Upper lobe of left lung (tissue), 6 donors: ENCODE results near the gene DPEP2. TPM values are rescaled to one million over a fixed set of nuclear protein-coding genes. Genes with fewer than 3 reads are reported as not detected.
A peak's percentile ranks its signal among the peaks of the same experiment; 100 is the strongest.

Experiments
- ATAC-seq, 2 donors: fragments of 200-7000 bp; cut with Tn5 transposase; one replicate each; pipeline ENCODE4 v1.9.1; 2022; ENCODE audit warnings: mild to moderate bottlenecking in 2 of 2, moderate library complexity in 2 of 2; ENCODE audit not compliant: low FRiP score in 2 of 2
- DNase-seq, 2 donors: peaks; one replicate each; pipeline ENCODE4 v3.0.0-alpha.2; 2019 to 2020
- H3K27ac ChIP-seq, 4 donors: fragments of 200-600 bp; sonication (generic); one replicate each; pipeline ENCODE4 v1.5.1; 2016 to 2019
- H3K27me3 ChIP-seq, 4 donors: fragments of 200-600 bp; sonication (generic); one replicate each; pipeline ENCODE4 v1.5.1; 2017 to 2019
- H3K36me3 ChIP-seq, 4 donors: fragments of 200-600 bp; sonication (generic); one replicate each; pipeline ENCODE4 v1.5.1; 2016 to 2019
- H3K4me1 ChIP-seq, 4 donors: fragments of 200-600 bp; sonication (generic); one replicate each; pipeline ENCODE4 v1.5.1; 2018 to 2019
- H3K4me3 ChIP-seq, 4 donors: fragments of 200-600 bp; sonication (generic); one replicate each; pipeline ENCODE4 v1.5.1; 2017 to 2019; ENCODE audit warnings: mild to moderate bottlenecking in 2 of 4, moderate library complexity in 1 of 4
- H3K9me3 ChIP-seq, 4 donors: fragments of 200-600 bp; sonication (generic); one replicate each; pipeline ENCODE4 v1.5.1; 2018 to 2019
- EP300 ChIP-seq, 4 donors: sonication (generic); formaldehyde crosslinking; IDR thresholded peaks; one replicate each; pipeline ENCODE4 v1.5.1; 2017; ENCODE audit warnings: antibody characterized with exemption in 4 of 4, control low read depth in 2 of 4
- POLR2A ChIP-seq, 4 donors: fragments of 450-650 bp; IDR thresholded peaks; one replicate each; pipeline ENCODE4 v1.5.1; 2016 to 2017; ENCODE audit warnings: antibody characterized with exemption in 4 of 4, mild to moderate bottlenecking in 2 of 4
- POLR2AphosphoS5 ChIP-seq, 2 donors: sonication (generic); formaldehyde crosslinking; IDR thresholded peaks; one replicate each; pipeline ENCODE4 v1.5.1; 2017; ENCODE audit warnings: antibody characterized with exemption in 2 of 2
- WGBS, 2 donors: methylation state at CpG; one replicate each; pipeline ENCODE4 v1.1.5; 2017 to 2018; 5-methylcytosine and 5-hydroxymethylcytosine counted together
- total RNA-seq, 6 donors: library from RNA; depleted of rRNA in 4 of 6; stranded (reverse); fragments of >200 nt in 4 of 6; gene quantifications; one replicate each; pipeline versions ENCODE4 v1.1.0 to v1.2.1, GENCODE V29; 2016 to 2021
- TF ChIP-seq, protein P1 (sequence below), 6 experiments: fragments of 450-650 bp in 4 of 6; fragments of 200-600 bp in 2 of 6; sonication (generic) in 2 of 6; IDR thresholded peaks; one replicate each; pipeline ENCODE4 v1.5.1; 2016 to 2019; ENCODE audit warnings: antibody characterized with exemption in 6 of 6
- donor health status: DM: no; HTN: no; CAD: no; lungs with moderate emphysema.
- donor health status: DM: no; HTN: yes; CAD: no; lungs with severe emphysema.

DPEP2 gene
- total RNA-seq, 6 donors from 2014 or later: 7.1 to 56.6 (median 23.0) TPM

GRCh38 chr16:67969254-67970039 is 29.8 kb downstream of the DPEP2 start:
- TF ChIP-seq POLR2A (IDR thresholded peaks at IDR 0.05): no peak
- no peak for TF ChIP-seq POLR2AphosphoS5 (IDR thresholded peaks at IDR 0.05)
- TF ChIP-seq, protein P1, sequence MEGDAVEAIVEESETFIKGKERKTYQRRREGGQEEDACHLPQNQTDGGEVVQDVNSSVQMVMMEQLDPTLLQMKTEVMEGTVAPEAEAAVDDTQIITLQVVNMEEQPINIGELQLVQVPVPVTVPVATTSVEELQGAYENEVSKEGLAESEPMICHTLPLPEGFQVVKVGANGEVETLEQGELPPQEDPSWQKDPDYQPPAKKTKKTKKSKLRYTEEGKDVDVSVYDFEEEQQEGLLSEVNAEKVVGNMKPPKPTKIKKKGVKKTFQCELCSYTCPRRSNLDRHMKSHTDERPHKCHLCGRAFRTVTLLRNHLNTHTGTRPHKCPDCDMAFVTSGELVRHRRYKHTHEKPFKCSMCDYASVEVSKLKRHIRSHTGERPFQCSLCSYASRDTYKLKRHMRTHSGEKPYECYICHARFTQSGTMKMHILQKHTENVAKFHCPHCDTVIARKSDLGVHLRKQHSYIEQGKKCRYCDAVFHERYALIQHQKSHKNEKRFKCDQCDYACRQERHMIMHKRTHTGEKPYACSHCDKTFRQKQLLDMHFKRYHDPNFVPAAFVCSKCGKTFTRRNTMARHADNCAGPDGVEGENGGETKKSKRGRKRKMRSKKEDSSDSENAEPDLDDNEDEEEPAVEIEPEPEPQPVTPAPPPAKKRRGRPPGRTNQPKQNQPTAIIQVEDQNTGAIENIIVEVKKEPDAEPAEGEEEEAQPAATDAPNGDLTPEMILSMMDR (IDR thresholded peaks at IDR 0.05): no peak
- TF ChIP-seq EP300 (IDR thresholded peaks at IDR 0.05): no peak
- Histone ChIP-seq H3K27ac (peak overlapping the region; percentile 90 to 98 (median 96)), H3K36me3 (peaks cover 0 to 4% (median 0%) of the 10 kb centered on the region in 4 donors), H3K4me3 (peak overlapping the region; percentile 49 to 99 (median 76)), H3K4me1 (peaks cover 19 to 39% (median 28%) of the 10 kb centered on the region in 4 donors), H3K27me3 (no peaks in the 10 kb centered on the region), H3K9me3 (no peaks in the 10 kb centered on the region)
- ATAC-seq (no peak), DNase-seq (peak in 1 of 2 donors; percentile 78)
- 50 to 53% methylated on average over 24 to 33 of the region's 40 CpGs for WGBS, 2 donors

DNA sequence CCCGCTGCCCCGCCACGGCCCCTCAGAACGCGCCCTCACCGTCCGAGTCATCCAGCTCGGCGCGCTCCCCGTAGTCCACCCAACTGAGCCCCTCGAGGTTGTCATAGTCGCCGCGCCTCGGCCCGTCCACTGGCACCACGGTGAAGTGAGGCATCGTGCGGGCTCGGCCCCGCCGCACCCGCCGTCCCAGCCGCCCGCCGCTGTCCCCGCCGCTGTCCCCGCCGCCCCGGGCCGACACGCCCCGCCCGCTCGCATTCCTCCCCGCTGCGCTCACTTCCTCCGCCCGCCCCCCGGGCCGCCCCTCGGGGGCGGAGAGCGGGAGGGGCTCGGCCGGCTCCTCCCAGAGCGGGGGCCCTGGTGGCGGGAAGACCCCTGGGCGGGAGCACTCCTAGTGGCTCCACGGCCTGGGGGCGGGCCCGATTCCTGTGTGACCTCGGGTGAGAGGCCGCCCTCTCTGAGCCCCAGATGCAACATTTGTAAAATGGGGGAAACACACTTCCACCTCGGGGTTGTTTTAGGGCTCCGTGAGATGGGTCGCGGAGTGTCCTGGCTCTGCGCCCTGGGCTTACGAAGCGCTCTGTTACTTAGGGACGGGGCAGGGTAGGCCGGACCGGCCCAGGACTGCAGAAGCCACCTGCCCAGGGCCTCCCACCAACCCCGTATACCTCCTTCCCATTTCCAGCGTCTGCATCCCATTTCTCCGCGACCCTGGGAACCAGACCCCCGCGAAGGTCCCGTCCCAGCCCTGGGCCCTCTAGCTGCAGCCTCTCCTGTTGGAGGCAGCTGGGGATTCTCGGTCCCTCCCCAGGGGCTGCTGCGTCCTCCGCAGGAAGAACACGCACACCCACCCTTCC is 30.7 kb downstream of the DPEP2 start, which contains the start of gene SLC12A4:
Gene SLC12A4 (minus strand): TSS at position 238 of the 854 bp plus-strand sequence. CDS start 84 bp downstream, at position 154.
- Histone ChIP-seq H3K27me3 (no peaks in the 10 kb centered on the region), H3K4me1 (peaks cover 26 to 47% (median 37%) of the 10 kb centered on the region in 4 donors), H3K4me3 (peak within 1 kb of the TSS; percentile 49 to 99 (median 76)), H3K27ac (peak within 1 kb of the TSS; percentile 90 to 98 (median 96)), H3K9me3 (no peaks in the 10 kb centered on the region), H3K36me3 (peaks cover 0 to 4% (median 0%) of the 10 kb centered on the region in 4 donors)
- WGBS, 2 donors: 1% methylated on average over 16 to 25 of the region's 78 CpGs
- peak; percentile 89 to 97 for DNase-seq
- ATAC-seq: peak; percentile 92 to 97
- TF ChIP-seq, protein P1 (IDR thresholded peaks at IDR 0.05): peak in 2 of 6 experiments; percentile 12 to 15
- TF ChIP-seq POLR2A (IDR thresholded peaks at IDR 0.05) (peak in 3 of 4 donors; percentile 91 to 97 (median 94)), EP300 (IDR thresholded peaks at IDR 0.05) (peak in 1 of 4 donors; percentile 32), POLR2AphosphoS5 (IDR thresholded peaks at IDR 0.05) (peak; percentile 67 to 89)

- peak in 1 of 2 donors; percentile 64 for ATAC-seq
- TF ChIP-seq EP300 (IDR thresholded peaks at IDR 0.05) (no peak), POLR2AphosphoS5 (IDR thresholded peaks at IDR 0.05) (no peak), POLR2A (IDR thresholded peaks at IDR 0.05) (no peak)
- TF ChIP-seq, protein P1 (IDR thresholded peaks at IDR 0.05): no peak
- Histone ChIP-seq H3K4me1 (peaks cover 32 to 53% (median 43%) of the 10 kb centered on the region in 4 donors), H3K27ac (peak overlapping the region; percentile 90 to 98 (median 96)), H3K4me3 (peak overlapping the region; percentile 40 to 99 (median 76)), H3K9me3 (no peaks in the 10 kb centered on the region), H3K27me3 (no peaks in the 10 kb centered on the region), H3K36me3 (peaks cover 0 to 10% (median 2%) of the 10 kb centered on the region in 4 donors)
- WGBS, 2 donors: 0% methylated on average over 17 to 38 of the region's 45 CpGs
- DNase-seq: peak in 1 of 2 donors; percentile 92
These were observed 31.3 kb downstream of the DPEP2 start for GRCh38 chr16:67967958-67968399.

DNA sequence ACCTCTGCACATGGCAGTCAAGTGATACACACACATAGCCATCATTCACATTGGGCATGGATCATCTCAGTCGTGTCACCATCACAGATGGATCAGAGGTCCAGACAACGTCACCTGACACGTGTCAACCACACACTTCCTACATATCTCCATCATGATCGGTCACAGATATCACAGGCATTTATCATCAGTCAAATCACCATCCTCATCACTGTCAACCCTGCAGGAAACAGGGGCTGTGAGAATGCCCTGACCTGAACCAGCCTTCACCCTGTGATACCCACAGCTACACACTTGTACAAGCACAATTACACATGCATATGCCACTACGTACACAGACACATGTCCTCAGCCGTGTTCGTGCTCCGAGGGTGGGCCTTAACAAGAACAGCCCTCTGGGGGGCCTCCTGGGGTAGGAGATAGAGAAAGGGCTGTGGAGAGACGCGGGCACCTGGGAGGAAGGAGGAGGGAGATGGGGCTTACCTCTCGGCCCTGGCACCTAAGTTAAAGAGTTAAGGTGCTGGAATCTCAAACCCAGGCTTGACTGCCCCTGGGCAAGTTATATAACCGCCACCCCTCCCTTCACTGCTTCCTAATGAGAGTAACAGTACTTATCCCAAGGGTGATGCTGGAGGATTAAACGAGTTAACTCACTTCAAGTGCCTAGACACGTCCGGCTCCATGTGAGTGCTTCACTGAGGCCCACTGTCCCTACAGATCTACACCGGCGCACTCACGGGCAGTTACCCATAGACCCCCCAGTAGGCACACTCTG is 31.9 kb downstream of the DPEP2 start:
- Histone ChIP-seq H3K27me3 (no peaks in the 10 kb centered on the region), H3K4me3 (peak overlapping the region; percentile 40 to 99 (median 76)), H3K9me3 (no peaks in the 10 kb centered on the region), H3K4me1 (peaks cover 36 to 59% (median 44%) of the 10 kb centered on the region in 4 donors), H3K27ac (peak overlapping the region; percentile 90 to 98 (median 96)), H3K36me3 (peaks cover 0 to 16% (median 7%) of the 10 kb centered on the region in 4 donors)
- TF ChIP-seq, protein P1 (IDR thresholded peaks at IDR 0.05): no peak
- peak in 1 of 2 donors; percentile 29 for TF ChIP-seq POLR2AphosphoS5 (IDR thresholded peaks at IDR 0.05)
- TF ChIP-seq EP300 (IDR thresholded peaks at IDR 0.05): no peak
- no peak for DNase-seq
- 6 to 25% methylated on average over 12 to 18 of the region's 18 CpGs for WGBS, 2 donors
- ATAC-seq: peak in 1 of 2 donors; percentile 1
